SK-N-SH (cell line): ENCODE results near the gene STAG2. TPM values are rescaled to one million over a fixed set of nuclear protein-coding genes. Genes with fewer than 3 reads are reported as not detected.

Experiments used
- CTCF ChIA-PET: fragments of 300-600, 350-600 bp; formaldehyde crosslinking; extraction: SDS; loops from one replicate; lab custom pipeline; 2021; lab: Yijun Ruan, JAX
- POLR2A ChIA-PET: fragments of 350-600 bp; sonication (Branson Sonifier 250); formaldehyde crosslinking; extraction: SDS; loops from one replicate; lab custom pipeline; 2020; ENCODE audit warnings: antibody characterized with exemption, inconsistent platforms; lab: Yijun Ruan, JAX
- DNase-seq: peaks from one replicate; pipeline ENCODE4 v3.0.0; 2012
- H2AFZ ChIP-seq: fragments of 200-600 bp; sonication (generic); 2 replicates; pipeline ENCODE4 v1.8.1; 2016; ENCODE audit warnings: antibody characterized with exemption, mild to moderate bottlenecking, low read depth
- H3F3A ChIP-seq: fragments of 200-600 bp; sonication (generic); replicated peaks from 2 replicates; pipeline ENCODE3; 2016; ENCODE audit warnings: antibody characterized with exemption, mild to moderate bottlenecking; ENCODE audit not compliant: insufficient read depth
- H3K27ac ChIP-seq, 2 experiments: fragments of 200-500 bp in 1 of 2; fragments of 200-600 bp in 1 of 2; sonication (Bioruptor generic) in 1 of 2; sonication (generic), shearing (Covaris generic) in 1 of 2; 2 replicates each; pipeline versions ENCODE4 v1.5.1 to v1.6.1; 2014 to 2016; ENCODE audit warnings: low read depth in 2 of 2, inconsistent platforms in 1 of 2, low read length in 1 of 2, mild to moderate bottlenecking in 1 of 2, mixed read lengths in 1 of 2
- H3K27me3 ChIP-seq: fragments of 200-600 bp; sonication (generic), shearing (Covaris generic); 2 replicates; pipeline ENCODE4 v1.6.1; 2016; ENCODE audit warnings: mixed run types; ENCODE audit not compliant: insufficient read depth
- H3K36me3 ChIP-seq, 2 experiments: fragments of 200-500 bp in 1 of 2; fragments of 200-600 bp in 1 of 2; sonication (Bioruptor generic) in 1 of 2; sonication (generic) in 1 of 2; replicated peaks in 1 of 2; 2 replicates each; pipeline versions ENCODE3 to v1.5.1; 2014 to 2016; ENCODE audit warnings: low read length in 1 of 2, mild to moderate bottlenecking in 1 of 2; ENCODE audit not compliant: insufficient read depth in 2 of 2, control insufficient read depth in 1 of 2
- H3K4me1 ChIP-seq, 2 experiments: fragments of 200-500 bp in 1 of 2; fragments of 200-600 bp in 1 of 2; sonication (Bioruptor generic) in 1 of 2; sonication (generic), shearing (Covaris generic) in 1 of 2; 2 replicates each; pipeline versions ENCODE4 v1.5.1 to v1.6.1; 2014 to 2016; ENCODE audit warnings: low read depth in 1 of 2, low read length in 1 of 2, mixed run types in 1 of 2; ENCODE audit not compliant: insufficient read depth in 2 of 2, control insufficient read depth in 1 of 2
- H3K4me2 ChIP-seq: fragments of 200-600 bp; sonication (generic), shearing (Covaris generic); 2 replicates; pipeline ENCODE4 v1.6.1; 2017; ENCODE audit warnings: mixed run types
- H3K4me3 ChIP-seq, 2 experiments: fragments of 200-500 bp in 1 of 2; fragments of 200-600 bp in 1 of 2; sonication (Bioruptor generic) in 1 of 2; sonication (generic), shearing (Covaris generic) in 1 of 2; 2 replicates each; pipeline versions ENCODE4 v1.5.1 to v1.8.1; 2014 to 2016; ENCODE audit warnings: low read depth in 2 of 2, inconsistent platforms in 1 of 2, low read length in 1 of 2, mild to moderate bottlenecking in 1 of 2, mixed read lengths in 1 of 2, moderate library complexity in 1 of 2
- H3K79me2 ChIP-seq: fragments of 200-600 bp; sonication (generic); 2 replicates; pipeline ENCODE4 v1.8.1; 2017; ENCODE audit warnings: mild to moderate bottlenecking; ENCODE audit not compliant: insufficient read depth
- H3K9ac ChIP-seq: fragments of 200-600 bp; sonication (generic); 2 replicates; pipeline ENCODE4 v1.6.1; 2017; ENCODE audit warnings: mixed run types
- H3K9me2 ChIP-seq: fragments of 200-600 bp; sonication (generic); 2 replicates; pipeline ENCODE4 v1.6.1; 2017; ENCODE audit warnings: mixed run types
- H3K9me3 ChIP-seq: fragments of 200-600 bp; sonication (generic); 2 replicates; pipeline ENCODE4 v1.6.1; 2017; ENCODE audit warnings: mixed run types, mild to moderate bottlenecking, moderate library complexity
- H4K20me1 ChIP-seq: fragments of 200-600 bp; sonication (generic); 2 replicates; pipeline ENCODE4 v1.6.1; 2017; ENCODE audit warnings: mild to moderate bottlenecking, mixed run types; ENCODE audit not compliant: insufficient read depth
- CHD2 ChIP-seq: fragments of 150-350 bp; IDR thresholded peaks from 2 replicates; pipeline ENCODE4 v1.6.1; 2018; ENCODE audit warnings: low read length; ENCODE audit not compliant: partially characterized antibody
- EZH2phosphoT487 ChIP-seq: fragments of 200-600 bp; sonication (generic); IDR thresholded peaks from 2 replicates; pipeline ENCODE4 v1.6.1; 2017; ENCODE audit warnings: low read depth, mixed run types, mild to moderate bottlenecking, antibody characterized with exemption, moderate library complexity, borderline replicate concordance
- FOSL2 ChIP-seq: IDR thresholded peaks from 2 replicates; pipeline ENCODE4 v1.4.0; 2012; ENCODE audit warnings: low read depth, mild to moderate bottlenecking, moderate library complexity, borderline replicate concordance
- FOXJ3 ChIP-seq: sonication (generic); formaldehyde crosslinking; IDR thresholded peaks from 2 replicates; pipeline ENCODE4 v1.5.1; 2020; ENCODE audit warnings: mild to moderate bottlenecking, missing genetic modification reagents
- FOXM1 ChIP-seq: IDR thresholded peaks from 2 replicates; pipeline ENCODE4 v1.4.0; 2012; ENCODE audit warnings: low read depth, mild to moderate bottlenecking
- GABPA ChIP-seq: IDR thresholded peaks from 2 replicates; pipeline ENCODE4 v1.4.0; 2012; ENCODE audit warnings: low read depth, mild to moderate bottlenecking
- GATA2 ChIP-seq: sonication (generic); formaldehyde crosslinking; IDR thresholded peaks from 2 replicates; pipeline ENCODE4 v1.5.0; 2020; ENCODE audit warnings: mild to moderate bottlenecking, missing genetic modification reagents
- JUND ChIP-seq: IDR thresholded peaks from 2 replicates; pipeline ENCODE4 v1.4.0; 2012
- MEF2A ChIP-seq: IDR thresholded peaks from 2 replicates; pipeline ENCODE4 v1.4.0; 2012; ENCODE audit warnings: low read depth, borderline replicate concordance
- NFIC ChIP-seq: IDR thresholded peaks from 2 replicates; pipeline ENCODE4 v1.4.0; 2012; ENCODE audit warnings: borderline replicate concordance
- NRF1 ChIP-seq: IDR thresholded peaks from 2 replicates; pipeline ENCODE4 v1.6.1; 2012; ENCODE audit warnings: low read depth, mild to moderate bottlenecking, low read length
- POLR2AphosphoS5 ChIP-seq: IDR thresholded peaks from 2 replicates; pipeline ENCODE4 v1.6.1; 2012; ENCODE audit warnings: low read depth, low read length
- RFX5 ChIP-seq: IDR thresholded peaks from 2 replicates; pipeline ENCODE4 v1.6.1; 2012; ENCODE audit warnings: mild to moderate bottlenecking, improper control_type of control experiment, low read length
- SIN3A ChIP-seq: IDR thresholded peaks from 2 replicates; pipeline ENCODE4 v1.6.1; 2012; ENCODE audit warnings: low read depth, mild to moderate bottlenecking, low read length, moderate library complexity, borderline replicate concordance
- TAF1 ChIP-seq: IDR thresholded peaks from 2 replicates; pipeline ENCODE4 v1.6.1; 2012; ENCODE audit warnings: low read depth, mild to moderate bottlenecking, low read length, moderate library complexity, borderline replicate concordance
- TCF12 ChIP-seq: IDR thresholded peaks from 2 replicates; pipeline ENCODE4 v1.4.0; 2012
- TEAD4 ChIP-seq: IDR thresholded peaks from 2 replicates; pipeline ENCODE4 v1.4.0; 2012; ENCODE audit warnings: mild to moderate bottlenecking, borderline replicate concordance; ENCODE audit not compliant: insufficient read depth
- WGBS: methylation state at CpG from one replicate; pipeline ENCODE4 v1.1.6; 2017; ENCODE audit warnings: low lambda C conversion rate; 5-methylcytosine and 5-hydroxymethylcytosine counted together
- polyA plus RNA-seq, 3 experiments: library from polyadenylated mRNA; depleted of rRNA; stranded (reverse); fragments of >200 nt; gene quantifications; 2 replicates each; pipeline ENCODE4 v1.2.3, GENCODE V29; 2012
- TF ChIP-seq, protein P1 (sequence below): fragments of 200-600 bp; sonication (generic); IDR thresholded peaks from 2 replicates; pipeline ENCODE4 v1.6.1; 2017; ENCODE audit warnings: antibody characterized with exemption, mild to moderate bottlenecking, moderate library complexity
- TF ChIP-seq, protein P2 (sequence below): fragments of 150-350 bp; IDR thresholded peaks from 2 replicates; pipeline ENCODE4 v1.6.1; 2017; ENCODE audit warnings: antibody characterized with exemption, low read length, low read depth, borderline replicate concordance
- TF ChIP-seq, protein P3 (sequence below): IDR thresholded peaks from 2 replicates; pipeline ENCODE4 v1.4.0; 2012; ENCODE audit warnings: low read depth
- TF ChIP-seq, protein P4 (sequence below): IDR thresholded peaks from 2 replicates; pipeline ENCODE4 v1.4.0; 2012; ENCODE audit warnings: low read depth, borderline replicate concordance
- TF ChIP-seq, protein P5 (sequence below): IDR thresholded peaks from 2 replicates; pipeline ENCODE4; 2012

STAG2 gene
- polyA plus RNA-seq, 1 of the 3 experiments (the other 2 are of a cell fraction) = 11.3 TPM

DNA sequence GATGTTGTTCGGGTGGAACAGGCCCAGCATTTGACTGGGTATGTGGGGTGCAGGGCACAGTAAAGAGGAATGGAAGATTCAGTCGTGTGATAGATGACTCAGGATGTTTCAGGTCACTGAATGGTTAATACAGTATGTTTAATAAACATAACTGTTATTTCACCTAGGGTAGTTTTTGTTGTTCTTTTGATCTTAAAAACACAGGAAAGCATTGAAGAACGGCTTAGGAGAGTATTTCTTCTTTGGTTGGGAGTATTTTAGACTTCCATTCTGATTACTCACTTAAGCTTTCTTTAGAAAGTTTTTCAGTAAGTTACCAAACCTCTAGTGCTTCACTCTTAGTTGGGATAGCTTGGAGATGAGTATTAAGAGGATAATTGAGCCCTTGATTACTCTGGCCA is 62.3 kb downstream of the STAG2 start:
- Histone ChIP-seq H3K79me2 (peaks cover 42% of the 10 kb centered on the region), H4K20me1 (peaks cover 9% of the 10 kb centered on the region; the same call in 1 of the 2 replicates), H3K27ac (peak overlapping the region in 1 of 2 experiments; percentile 39; a peak in 2 of 4 replicates), H3K4me1 (no peaks in the 10 kb centered on the region; a peak in 1 of 4 replicates)
- POLR2A ChIA-PET = no interaction called here
- TF ChIP-seq TAF1 (no peak), FOSL2 (no peak), TCF12 (no peak)
- TF ChIP-seq, all 33 proteins: peak for 0
- Histone ChIP-seq H3K9me3 (no peaks in the 10 kb centered on the region), H3K9me2 (no peaks in the 10 kb centered on the region), H3K9ac (no peak overlapping the region), H3F3A (peaks cover 21% of the 10 kb centered on the region), H3K27me3 (no peaks in the 10 kb centered on the region), H3K36me3 (peaks cover 7 to 12% of the 10 kb centered on the region in 2 experiments), H3K4me3 (no peak overlapping the region), H3K4me2 (no peak overlapping the region), H2AFZ (no peak overlapping the region)
- DNase-seq = no peak
- 27% methylated on average over 3 of the region's 3 CpGs for WGBS
- CTCF ChIA-PET = interaction anchor here (1.0 to 1.2 kb wide), 2 partner anchors 11 to 47 kb away, joined by 3 read pairs; no protein-coding TSS in a partner anchor

DNA sequence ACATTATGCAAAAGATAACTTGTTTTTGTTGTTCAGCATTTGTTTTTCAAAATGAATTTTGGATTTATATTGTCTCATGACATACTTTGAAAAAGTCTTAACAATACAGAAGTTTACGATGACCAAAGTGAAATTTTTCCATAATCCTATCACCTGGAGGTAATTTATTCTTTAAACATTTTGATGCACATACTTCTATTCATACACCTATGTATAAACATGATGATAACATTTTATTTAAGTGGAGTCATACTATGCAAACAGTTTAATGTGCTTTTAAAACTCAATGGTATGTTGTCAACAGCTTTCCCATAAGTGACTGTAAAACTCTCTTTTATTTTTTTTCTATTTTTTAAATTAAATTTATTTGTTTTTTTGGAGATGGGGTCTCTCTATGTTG is 65.0 kb downstream of the STAG2 start:
- peaks cover under 1% of the 10 kb centered on the region; the same call in 1 of the 2 replicates for H4K20me1 ChIP-seq
- no peak overlapping the region for H3K27ac ChIP-seq
- no peaks in the 10 kb centered on the region for H3K9me3 ChIP-seq
- H3K79me2 ChIP-seq = peaks cover 17% of the 10 kb centered on the region
- no peaks in the 10 kb centered on the region for H3K9me2 ChIP-seq
- peaks cover 0 to 7% of the 10 kb centered on the region in 2 experiments; a peak in 1 of 4 replicates for H3K4me1 ChIP-seq
- DNase-seq = no peak
- POLR2A ChIA-PET = no interaction called here
- H3K4me3 ChIP-seq = no peak overlapping the region
- no peak overlapping the region for H2AFZ ChIP-seq
- H3K4me2 ChIP-seq = no peak overlapping the region
- CTCF ChIA-PET = no interaction called here
- 40% methylated on average over 1 of the region's 1 CpG for WGBS
- H3K9ac ChIP-seq = no peak overlapping the region
- TF ChIP-seq CHD2 (no peak), SIN3A (no peak), POLR2AphosphoS5 (no peak), EZH2phosphoT487 (no peak), FOXM1 (no peak), GATA2 (CRISPR knock-in tag) (no peak), MEF2A (no peak), GABPA (no peak), TAF1 (no peak), FOXJ3 (no peak), TEAD4 (no peak), NFIC (no peak), NRF1 (no peak), JUND (no peak), RFX5 (no peak)
- TF ChIP-seq, protein P1, sequence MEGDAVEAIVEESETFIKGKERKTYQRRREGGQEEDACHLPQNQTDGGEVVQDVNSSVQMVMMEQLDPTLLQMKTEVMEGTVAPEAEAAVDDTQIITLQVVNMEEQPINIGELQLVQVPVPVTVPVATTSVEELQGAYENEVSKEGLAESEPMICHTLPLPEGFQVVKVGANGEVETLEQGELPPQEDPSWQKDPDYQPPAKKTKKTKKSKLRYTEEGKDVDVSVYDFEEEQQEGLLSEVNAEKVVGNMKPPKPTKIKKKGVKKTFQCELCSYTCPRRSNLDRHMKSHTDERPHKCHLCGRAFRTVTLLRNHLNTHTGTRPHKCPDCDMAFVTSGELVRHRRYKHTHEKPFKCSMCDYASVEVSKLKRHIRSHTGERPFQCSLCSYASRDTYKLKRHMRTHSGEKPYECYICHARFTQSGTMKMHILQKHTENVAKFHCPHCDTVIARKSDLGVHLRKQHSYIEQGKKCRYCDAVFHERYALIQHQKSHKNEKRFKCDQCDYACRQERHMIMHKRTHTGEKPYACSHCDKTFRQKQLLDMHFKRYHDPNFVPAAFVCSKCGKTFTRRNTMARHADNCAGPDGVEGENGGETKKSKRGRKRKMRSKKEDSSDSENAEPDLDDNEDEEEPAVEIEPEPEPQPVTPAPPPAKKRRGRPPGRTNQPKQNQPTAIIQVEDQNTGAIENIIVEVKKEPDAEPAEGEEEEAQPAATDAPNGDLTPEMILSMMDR = no peak
- TF ChIP-seq, protein P2, sequence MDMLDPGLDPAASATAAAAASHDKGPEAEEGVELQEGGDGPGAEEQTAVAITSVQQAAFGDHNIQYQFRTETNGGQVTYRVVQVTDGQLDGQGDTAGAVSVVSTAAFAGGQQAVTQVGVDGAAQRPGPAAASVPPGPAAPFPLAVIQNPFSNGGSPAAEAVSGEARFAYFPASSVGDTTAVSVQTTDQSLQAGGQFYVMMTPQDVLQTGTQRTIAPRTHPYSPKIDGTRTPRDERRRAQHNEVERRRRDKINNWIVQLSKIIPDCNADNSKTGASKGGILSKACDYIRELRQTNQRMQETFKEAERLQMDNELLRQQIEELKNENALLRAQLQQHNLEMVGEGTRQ = no peak
- TF ChIP-seq, protein P3, sequence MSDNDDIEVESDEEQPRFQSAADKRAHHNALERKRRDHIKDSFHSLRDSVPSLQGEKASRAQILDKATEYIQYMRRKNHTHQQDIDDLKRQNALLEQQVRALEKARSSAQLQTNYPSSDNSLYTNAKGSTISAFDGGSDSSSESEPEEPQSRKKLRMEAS = no peak
- TF ChIP-seq, protein P4, sequence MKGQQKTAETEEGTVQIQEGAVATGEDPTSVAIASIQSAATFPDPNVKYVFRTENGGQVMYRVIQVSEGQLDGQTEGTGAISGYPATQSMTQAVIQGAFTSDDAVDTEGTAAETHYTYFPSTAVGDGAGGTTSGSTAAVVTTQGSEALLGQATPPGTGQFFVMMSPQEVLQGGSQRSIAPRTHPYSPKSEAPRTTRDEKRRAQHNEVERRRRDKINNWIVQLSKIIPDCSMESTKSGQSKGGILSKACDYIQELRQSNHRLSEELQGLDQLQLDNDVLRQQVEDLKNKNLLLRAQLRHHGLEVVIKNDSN = no peak
- TF ChIP-seq, protein P5, sequence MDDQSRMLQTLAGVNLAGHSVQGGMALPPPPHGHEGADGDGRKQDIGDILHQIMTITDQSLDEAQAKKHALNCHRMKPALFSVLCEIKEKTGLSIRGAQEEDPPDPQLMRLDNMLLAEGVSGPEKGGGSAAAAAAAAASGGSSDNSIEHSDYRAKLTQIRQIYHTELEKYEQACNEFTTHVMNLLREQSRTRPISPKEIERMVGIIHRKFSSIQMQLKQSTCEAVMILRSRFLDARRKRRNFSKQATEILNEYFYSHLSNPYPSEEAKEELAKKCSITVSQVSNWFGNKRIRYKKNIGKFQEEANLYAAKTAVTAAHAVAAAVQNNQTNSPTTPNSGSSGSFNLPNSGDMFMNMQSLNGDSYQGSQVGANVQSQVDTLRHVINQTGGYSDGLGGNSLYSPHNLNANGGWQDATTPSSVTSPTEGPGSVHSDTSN = no peak
- H3F3A ChIP-seq = peaks cover 21% of the 10 kb centered on the region
- peaks cover 7 to 12% of the 10 kb centered on the region in 2 experiments for H3K36me3 ChIP-seq
- H3K27me3 ChIP-seq = no peaks in the 10 kb centered on the region
